ENCODE data around the gene PSMB2.

PSMB2 gene

DNA sequence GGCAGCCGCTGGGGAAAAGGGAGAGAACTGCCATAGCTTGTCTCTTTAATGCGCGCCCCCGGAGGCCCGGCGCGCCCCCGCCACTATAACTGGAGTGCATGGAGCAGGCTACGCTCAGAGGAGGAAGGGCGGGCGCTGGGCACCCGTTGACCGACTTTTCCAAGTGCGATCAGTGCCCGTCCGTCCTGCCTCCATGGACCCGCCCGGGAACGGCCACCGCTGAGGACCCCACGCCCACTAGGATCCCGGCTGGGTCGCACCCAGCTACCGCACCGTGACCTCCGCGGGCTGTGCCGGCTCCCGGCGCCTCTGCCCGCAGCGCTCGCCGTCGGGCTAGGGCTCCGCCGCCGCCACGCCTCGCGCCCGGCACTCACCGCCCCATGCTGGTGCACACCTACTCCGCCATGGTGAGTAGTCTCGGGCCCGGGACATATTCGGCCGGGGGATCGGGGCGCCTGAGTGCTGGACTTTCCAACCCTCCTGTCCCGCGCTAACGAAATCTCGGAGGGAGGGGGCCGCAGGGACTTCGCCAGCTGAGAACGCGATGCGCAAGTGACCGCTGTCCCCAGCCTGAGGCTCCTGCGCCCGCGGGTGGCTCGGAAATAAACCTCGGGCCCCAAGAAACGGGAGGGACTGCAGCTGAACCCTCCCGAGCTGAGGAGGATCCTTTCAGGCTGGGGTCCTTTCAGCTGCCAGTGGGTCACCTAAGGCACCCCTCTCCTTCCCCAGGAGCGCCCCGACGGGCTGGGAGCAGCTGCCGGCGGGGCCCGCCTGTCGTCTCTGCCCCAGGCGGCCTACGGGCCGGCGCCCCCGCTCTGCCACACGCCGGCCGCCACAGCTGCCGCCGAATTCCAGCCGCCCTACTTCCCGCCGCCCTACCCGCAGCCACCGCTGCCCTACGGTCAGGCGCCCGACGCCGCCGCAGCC lies 67.9 kb downstream of the PSMB2 start, which contains the start of gene TFAP2E:
TFAP2E (plus strand) TSS at position 117 of the 927 bp plus-strand sequence; CDS start at position 381, 264 bp downstream.
- in situ Hi-C loops (cut with MboI; ENCODE audit: low sequenced_read_pairs): no loop called here

DNA sequence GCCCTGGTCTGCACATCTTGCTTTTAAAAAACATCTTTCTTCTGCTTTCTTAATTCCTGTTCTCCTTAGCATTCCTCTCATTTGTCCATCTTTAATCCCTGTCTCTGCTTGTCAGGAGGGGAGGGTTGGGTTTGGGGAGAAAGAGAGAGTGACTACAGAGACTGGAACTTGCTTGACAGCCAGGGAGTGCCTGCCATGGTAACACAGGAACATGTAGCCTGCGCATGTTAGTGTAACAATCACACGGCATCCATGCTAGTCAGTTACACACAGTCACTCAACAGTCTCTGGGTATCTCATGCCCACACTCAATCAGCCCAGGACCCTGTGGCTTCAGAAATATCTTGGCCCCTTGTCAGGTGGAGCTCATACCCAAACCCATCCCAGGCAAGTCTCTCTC lies 69.0 kb downstream of the PSMB2 start:
- in situ Hi-C loops (cut with MboI; ENCODE audit: low sequenced_read_pairs): no loop called here

DNA sequence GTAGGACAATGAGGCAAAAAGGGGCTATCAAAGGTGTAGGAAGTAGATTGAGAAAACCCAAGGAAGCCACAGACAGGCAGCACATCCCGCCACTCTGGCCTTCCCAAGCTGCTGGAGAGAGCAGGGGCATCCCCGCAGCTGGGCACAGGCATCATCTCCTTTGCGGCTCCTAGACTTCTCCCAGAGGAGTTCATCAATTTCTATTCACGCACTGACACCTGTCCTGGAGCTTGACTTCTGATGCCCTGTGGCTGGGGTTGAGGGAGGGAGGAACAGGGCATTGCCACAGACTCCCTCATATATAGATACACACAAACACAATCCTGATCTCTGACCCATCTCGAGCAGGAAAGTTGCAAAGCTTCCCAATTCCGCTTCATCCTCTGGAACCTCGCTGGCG lies 70.1 kb downstream of the PSMB2 start:
- in situ Hi-C loops (cut with MboI; ENCODE audit: low sequenced_read_pairs): no loop called here

DNA sequence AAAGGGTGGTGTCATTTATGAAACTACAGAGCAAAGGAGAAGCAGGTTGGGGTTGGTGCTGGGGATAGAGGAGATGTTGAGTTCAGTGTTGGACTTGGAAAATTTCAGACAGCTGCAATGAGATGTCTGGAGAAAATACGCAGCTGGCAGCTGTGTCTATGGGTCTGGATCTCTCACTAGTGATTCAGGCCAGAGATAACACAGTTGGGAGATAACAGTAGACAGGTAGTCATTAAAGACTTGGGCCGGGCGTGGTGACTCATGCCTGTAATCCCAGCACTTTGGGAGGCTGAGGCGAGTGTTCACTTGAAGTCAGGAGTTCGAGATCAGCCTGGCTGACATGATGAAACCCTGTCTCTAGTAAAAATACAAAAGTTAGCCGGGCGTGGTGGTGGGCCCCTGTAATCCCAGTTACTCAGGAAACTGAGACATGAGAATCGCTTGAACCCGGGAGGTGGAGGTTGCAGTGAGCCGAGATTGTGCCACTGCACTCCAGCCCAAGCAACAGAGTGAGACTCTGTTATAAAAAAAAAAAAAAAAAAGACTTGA lies 70.7 kb downstream of the PSMB2 start:
- in situ Hi-C loops (cut with MboI; ENCODE audit: low sequenced_read_pairs): no loop called here

DNA sequence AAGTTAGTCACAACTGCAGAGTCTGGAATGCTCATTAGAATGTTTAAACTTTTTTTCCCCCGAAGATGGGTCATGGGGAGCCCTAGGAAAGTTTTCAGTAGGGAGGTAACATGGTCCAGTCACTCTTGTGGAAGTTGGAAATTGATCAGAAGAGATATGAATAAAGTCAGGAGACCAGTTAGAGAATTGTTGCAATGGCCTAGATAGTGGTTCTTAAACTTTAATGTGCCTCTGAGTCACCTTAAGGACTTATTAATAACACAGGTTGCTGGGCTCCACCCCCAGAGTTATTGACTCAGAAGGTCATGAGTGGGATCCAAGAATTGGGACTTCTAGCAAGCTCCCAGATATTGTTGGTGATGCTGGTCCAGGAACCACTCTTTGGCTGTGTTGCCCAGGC lies 71.4 kb downstream of the PSMB2 start:
- in situ Hi-C loops (cut with MboI; ENCODE audit: low sequenced_read_pairs): no loop called here

DNA sequence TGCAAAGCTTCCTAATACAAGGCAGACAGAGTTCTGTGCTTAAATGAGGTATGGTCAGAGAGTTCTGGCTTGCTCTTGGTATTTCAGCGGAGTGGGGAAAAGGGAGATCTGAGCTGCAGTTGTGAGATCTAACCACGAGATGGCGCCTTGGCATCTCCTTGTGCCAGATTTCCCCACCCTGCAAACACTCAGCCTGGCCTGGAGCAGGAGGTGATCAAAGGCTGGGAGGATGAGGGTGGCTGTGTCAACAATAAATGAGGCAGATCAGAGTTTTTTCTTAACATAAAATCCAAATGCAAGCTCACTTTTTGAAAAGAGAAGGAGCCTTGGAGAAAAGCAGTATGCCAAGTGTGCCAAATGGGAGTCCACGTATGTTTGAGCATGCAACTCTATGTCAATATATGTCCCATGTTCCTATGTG lies 72.3 kb downstream of the PSMB2 start:
- in situ Hi-C loops (cut with MboI; ENCODE audit: low sequenced_read_pairs): no loop called here

DNA sequence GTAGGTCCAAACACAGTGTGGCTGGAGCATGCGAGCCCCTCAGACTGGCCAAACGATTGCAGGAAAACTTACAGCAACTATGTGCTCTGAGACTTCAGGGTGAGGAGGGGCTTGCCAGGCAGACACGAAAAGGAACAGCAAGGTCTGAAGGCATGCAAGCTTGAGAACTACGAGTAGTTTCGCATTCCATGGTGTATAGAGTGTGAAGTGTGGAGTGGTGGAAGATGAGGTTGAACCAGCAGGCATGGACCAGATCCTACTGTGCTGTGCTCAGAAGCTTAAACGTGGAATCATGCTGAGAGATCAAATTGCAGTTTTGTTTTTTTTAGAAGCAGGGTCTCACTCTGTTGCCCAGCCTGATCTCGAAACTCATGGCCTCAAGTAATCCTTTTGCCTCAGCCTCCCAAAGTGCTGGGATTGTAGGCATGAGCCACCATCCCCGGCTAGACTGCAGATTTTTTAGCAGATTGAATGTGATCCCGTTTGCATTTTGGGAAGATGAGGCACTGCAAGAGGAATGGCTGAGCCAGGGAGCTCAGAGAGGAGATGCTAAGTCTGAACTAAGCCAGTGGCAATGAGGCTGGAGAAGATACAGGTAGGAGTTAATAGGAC lies 73.3 kb downstream of the PSMB2 start:
- in situ Hi-C loops (cut with MboI; ENCODE audit: low sequenced_read_pairs): no loop called here

DNA sequence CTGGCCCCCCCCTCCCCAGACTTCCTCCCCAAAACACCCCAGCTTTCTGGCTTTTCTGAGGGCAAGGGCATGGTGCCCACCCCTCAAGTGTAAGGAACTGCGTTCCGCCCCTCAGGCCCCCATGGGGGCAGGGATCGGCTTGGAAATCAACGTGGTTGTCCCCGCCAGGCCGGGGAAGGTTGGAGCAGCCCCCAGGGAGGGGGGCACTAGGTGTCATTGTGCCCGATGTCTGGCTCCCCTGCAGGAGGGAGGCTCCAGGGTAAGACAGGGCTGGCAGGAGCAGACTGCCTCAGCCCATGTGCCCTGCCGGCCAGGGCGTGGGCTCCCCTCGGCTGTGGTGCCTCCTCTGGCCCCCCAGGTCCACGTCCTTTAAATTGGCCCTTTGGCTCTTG lies 75.6 kb downstream of the PSMB2 start:
- in situ Hi-C loops (cut with MboI; ENCODE audit: low sequenced_read_pairs): no loop called here

DNA sequence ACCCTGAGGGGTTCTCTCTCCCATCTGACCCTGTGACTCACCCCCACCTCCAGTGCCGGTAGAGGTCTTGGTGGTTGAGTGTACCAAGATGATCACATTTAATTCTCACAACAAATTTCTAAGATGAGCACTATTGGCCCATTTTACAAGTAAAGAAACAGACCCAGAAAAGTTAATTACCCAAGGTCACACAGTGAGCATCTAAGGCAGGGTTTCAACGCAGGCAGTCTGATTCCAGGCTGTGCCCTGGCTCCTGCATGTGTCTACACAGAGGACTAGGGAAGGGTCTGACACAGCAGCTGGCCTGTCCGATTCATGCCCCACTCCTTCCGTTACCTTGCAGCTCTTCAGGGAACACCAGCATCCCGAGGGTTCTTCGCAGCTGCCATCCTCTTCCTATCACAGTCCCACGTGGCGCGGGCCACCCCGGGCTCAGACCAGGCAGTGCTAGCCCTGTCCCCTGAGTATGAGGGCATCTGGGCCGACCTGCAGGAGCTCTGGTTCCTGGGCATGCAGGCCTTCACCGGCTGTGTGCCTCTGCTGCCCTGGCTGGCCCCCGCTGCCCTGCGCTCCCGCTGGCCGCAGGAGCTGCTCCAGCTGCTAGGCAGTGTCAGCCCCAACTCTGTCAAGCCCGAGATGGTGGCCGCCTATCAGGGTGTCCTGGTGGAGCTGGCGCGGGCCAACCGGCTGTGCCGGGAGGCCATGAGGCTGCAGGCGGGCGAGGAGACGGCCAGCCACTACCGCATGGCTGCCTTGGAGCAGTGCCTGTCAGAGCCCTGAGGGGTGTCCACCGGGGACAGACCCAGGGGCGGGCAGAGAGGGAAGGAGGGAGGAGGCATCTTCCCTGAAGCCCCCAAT lies 76.2 kb downstream of the PSMB2 start:
- in situ Hi-C loops (cut with MboI; ENCODE audit: low sequenced_read_pairs): no loop called here

DNA sequence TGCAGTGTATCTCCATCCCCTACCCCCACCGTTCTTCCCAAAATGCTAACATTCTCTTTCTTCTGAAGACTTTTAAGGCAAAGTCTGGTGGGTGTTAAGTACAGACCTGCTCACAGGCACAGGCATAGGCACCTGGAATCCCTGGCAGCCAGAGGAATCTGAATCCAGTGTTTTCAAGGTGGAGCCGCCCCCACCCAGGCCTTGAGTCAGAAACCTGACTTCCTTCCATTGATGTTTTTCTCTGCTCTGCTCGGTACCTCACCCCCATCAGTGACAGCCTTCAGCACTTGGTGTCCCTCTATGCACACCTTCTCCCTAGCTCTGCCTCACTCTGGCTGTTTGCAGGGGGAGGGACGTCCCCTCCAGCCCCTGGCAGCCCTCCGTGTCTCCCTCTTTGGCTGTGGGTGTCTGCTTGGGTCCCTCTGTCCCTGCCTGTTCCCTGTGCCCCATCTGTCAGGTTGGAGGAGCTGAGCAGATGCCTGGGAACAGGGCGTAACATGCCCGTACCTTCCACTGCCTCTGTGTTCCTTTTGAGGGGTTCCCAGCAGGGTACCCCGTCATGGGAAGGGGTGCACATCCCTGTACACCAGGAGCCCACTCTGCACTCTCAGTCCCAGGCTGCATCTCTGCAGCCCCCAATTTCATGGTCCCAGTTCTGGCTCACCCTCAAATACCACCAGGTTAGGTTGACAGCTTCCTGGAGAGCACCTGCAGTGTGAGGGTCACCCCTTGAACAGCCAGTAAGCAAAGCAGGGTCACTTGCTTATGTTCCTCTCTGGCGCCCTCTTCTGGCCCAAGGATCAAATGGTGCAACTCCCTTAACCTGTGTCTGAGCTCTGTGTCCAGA lies 77.1 kb downstream of the PSMB2 start:
- in situ Hi-C loops (cut with MboI; ENCODE audit: low sequenced_read_pairs): no loop called here

DNA sequence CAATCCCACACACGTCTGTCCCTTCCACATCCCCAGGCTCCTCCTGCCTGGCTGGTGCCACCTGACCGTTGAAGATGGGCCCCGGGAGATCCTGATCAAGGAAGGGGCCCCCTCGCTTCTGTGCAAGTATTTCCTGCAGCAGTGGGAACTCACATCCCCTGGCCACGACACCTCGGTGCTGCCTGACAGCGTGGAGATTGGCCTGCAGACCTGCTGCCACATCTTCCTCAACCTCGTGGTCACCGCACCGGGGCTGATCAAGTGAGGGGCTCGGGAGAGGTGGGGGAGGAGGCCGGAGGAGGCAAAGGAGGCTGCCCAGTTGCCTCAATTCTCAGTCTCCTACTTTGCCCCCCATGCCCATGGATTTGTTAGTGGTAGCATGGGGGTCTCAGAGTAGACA lies 78.2 kb downstream of the PSMB2 start:
- in situ Hi-C loops (cut with MboI; ENCODE audit: low sequenced_read_pairs): no loop called here

DNA sequence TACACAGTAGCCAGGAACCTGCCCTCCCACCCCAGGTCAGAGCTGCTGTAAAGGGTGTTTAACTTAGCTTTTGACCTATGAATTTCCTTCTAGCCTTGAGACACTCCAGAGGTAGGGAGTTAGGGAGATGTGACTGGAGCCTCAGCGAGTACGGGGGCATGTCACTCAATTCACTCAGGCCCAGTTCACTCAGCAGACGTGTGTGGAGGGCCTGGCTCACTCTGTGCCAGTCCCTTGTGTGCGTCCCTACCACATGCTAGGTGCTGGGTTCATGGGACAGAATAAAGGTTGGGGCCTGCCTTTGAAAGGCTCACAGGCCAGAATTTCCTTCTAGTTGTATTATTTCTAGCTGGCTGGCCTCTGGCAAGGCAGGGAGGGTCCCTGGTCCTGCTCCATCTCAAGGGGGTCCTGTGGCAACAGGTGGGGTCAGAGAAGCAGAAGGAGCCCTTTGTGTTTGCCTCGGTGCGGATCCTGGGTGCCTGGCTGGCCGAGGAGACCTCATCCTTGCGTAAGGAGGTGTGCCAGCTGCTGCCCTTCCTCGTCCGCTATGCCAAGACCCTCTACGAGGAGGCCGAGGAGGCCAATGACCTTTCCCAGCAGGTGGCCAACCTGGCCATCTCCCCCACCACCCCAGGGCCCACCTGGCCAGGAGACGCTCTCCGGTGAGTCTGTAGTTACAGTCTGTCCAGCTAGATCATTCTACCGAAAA lies 79.2 kb downstream of the PSMB2 start:
- in situ Hi-C loops (cut with MboI; ENCODE audit: low sequenced_read_pairs): no loop called here

DNA sequence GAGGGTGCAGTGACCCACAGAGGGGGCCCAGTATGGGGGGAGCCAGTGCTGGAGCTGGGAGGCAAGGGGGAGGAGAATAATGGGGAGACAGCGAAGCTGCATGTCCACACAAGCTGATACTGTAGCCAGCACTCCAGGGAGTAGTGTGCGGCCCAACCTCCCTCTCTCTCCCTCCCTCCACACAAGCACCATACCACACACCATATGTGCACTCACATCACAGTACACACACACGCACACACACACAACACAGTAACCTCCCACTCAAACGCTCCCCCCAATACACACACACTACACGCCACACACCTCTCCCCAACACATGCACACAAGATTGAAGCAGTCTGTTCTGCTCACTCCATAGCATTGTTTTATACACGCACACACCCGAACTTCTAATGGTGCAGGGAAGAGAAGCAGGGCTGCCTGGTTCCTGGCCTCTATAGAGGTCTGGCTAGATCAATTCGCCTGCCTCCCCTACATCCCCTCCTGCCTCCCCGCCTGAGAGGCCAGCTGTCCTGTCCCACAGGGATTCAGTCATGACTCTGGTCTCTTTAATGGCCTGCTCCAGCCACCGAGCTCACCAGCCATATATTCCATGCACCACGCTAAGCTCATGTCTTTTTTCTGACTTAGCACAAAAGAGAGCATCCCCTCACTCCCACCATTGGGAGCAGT lies 79.9 kb downstream of the PSMB2 start:
- in situ Hi-C loops (cut with MboI; ENCODE audit: low sequenced_read_pairs): no loop called here

DNA sequence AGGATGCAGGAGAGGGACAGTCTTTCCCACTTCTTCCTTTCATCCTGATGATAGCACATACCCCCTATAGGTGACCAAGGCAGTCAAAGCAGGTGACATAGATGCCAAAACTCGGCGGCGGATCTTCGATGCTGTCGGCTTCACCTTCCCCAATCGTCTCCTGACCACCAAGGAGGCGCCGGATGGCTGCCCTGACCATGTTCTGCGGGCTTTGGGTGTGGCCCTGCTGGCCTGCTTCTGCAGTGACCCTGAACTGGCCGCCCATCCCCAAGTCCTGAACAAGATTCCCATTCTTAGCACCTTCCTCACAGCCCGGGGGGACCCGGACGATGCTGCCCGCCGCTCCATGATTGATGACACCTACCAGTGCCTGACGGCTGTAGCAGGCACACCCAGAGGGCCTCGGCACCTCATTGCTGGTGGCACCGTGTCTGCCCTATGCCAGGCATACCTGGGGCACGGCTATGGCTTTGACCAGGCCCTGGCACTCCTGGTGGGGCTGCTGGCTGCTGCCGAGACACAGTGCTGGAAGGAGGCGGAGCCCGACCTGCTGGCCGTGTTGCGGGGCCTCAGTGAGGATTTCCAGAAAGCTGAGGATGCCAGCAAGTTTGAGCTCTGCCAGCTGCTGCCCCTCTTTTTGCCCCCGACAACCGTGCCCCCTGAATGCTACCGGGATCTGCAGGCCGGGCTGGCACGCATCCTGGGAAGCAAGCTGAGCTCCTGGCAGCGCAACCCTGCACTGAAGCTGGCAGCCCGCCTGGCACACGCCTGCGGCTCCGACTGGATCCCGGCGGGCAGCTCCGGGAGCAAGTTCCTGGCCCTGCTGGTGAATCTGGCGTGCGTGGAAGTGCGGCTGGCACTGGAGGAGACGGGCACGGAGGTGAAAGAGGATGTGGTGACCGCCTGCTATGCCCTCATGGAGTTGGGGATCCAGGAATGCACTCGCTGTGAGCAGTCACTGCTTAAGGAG lies 80.8 kb downstream of the PSMB2 start:
- in situ Hi-C loops (cut with MboI; ENCODE audit: low sequenced_read_pairs): no loop called here

DNA sequence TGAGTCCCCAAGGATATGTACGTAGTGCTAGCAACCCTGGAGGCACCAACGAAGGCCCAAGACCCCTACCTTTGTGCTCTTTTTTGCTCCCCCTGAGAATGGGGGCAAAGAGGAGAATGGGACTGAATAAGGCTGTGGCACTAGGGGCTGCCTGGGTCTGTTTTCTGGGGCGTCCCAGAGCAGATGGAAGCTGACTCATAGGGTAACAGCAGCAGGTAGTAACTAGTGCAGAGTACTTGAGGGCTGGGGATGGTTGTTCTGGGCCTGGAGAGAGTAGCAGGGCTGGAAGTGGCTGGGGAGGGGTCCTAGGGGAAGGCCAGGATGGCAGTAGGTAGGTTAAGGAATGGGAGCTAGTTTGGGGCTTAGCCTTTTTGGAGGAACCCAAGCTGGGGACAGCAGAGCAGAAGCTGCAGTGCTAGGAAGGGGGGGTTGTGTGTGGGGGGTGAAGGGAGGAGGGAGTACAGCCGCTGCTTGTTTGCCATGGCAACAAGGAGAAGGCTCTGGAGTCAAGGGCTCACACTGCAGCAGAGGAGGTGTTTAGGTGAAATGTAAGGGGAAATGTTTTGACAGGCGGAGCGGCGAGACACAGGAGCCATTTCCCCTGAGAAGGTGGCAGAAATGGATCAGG lies 81.9 kb downstream of the PSMB2 start:
- in situ Hi-C loops (cut with MboI; ENCODE audit: low sequenced_read_pairs): no loop called here

DNA sequence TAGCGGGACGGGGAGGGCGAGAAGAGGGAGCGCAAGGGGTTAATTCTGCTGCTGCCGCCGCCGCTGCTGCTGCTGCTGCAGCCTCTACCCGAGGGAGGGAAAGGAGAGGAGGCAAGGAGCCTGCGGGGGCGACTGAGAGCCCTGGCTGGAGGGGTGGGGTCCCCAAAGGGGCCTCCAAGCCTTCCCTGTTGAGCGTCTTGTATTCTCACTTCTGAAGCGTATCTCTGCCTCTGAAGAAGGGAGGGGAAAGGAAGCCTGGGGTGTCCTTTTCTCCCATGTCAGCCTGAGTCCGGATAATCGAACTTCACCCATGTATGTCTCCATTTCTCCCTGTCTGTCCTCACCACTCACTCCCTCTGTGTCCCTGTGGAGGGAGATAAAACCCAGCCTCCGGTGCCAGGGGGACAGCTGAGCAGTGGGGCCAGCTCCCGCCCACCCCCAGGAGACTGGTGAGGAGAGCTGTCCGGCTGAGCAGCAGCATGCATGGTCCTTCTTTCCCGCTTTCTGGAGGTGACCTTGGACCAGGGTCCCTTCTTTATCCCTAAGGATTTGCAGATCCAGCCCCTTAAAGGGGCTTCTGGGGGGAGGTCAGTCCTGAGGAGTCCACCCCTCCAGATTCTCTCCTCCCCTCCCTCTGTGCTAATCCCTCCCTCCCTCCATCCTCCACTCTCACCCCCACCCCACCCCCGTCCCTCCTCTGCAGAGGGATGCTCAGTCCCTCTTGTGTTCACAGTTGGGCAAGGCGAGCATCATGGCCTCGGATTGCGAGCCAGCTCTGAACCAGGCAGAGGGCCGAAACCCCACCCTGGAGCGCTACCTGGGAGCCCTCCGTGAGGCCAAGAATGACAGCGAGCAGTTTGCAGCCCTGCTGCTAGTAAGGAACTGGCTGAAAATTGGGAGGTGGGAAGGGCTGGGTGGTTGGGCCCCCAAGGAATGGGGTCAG lies 82.7 kb downstream of the PSMB2 start:
- in situ Hi-C loops (cut with MboI; ENCODE audit: low sequenced_read_pairs): no loop called here

All from hTERT RPE-1 (cell line).